Upper lobe of right lung (tissue), 1 donor: ENCODE measurements around the gene HRK. TPM values are rescaled to one million over a fixed set of nuclear protein-coding genes. Genes with fewer than 3 reads are reported as not detected.

Source experiments
- ATAC-seq: fragments of 200-7000 bp; cut with Tn5 transposase; one replicate; pipeline ENCODE4 v1.9.1; 2020; ENCODE audit warnings: mild to moderate bottlenecking, moderate library complexity
- DNase-seq: peaks from one replicate; pipeline ENCODE4 v3.0.0-alpha.2; 2020
- H3K27ac ChIP-seq: fragments of 200-600 bp; one replicate; pipeline ENCODE4 v1.8.0; 2022
- H3K27me3 ChIP-seq: fragments of 200-600 bp; one replicate; pipeline ENCODE4 v1.8.0; 2022; ENCODE audit warnings: mild to moderate bottlenecking
- H3K36me3 ChIP-seq: fragments of 200-600 bp; one replicate; pipeline ENCODE4 v1.8.0; 2022
- H3K4me1 ChIP-seq: fragments of 200-600 bp; one replicate; pipeline ENCODE4 v1.8.0; 2022
- H3K4me3 ChIP-seq: fragments of 200-600 bp; one replicate; pipeline ENCODE4 v1.8.0; 2022; ENCODE audit warnings: mild to moderate bottlenecking
- H3K9me3 ChIP-seq: fragments of 200-600 bp; one replicate; pipeline ENCODE4 v1.8.0; 2022
- intact Hi-C: fragments of 100-400 bp; cut with DNase I; formaldehyde crosslinking; loops from one replicate; pipeline ENCODE4 v1.11.0; 2022
- total RNA-seq: library from RNA; stranded (reverse); fragmentation: NEBNext Ultra II Directional; extraction: Animal tissue kit (Norgen Biotek cat#: 25700); gene quantifications from one replicate; pipeline ENCODE4 v1.2.1, GENCODE V29; 2021
- TF ChIP-seq, protein P1 (sequence below): fragments of 200-600 bp; IDR thresholded peaks from one replicate; pipeline ENCODE4 v1.8.0; 2022; ENCODE audit warnings: antibody characterized with exemption
- donor health status: DM: no; HTN: yes; CAD: no; lungs with severe emphysema.

The HRK gene
- total RNA-seq, 1 donor from 2014 or later = not detected

DNA sequence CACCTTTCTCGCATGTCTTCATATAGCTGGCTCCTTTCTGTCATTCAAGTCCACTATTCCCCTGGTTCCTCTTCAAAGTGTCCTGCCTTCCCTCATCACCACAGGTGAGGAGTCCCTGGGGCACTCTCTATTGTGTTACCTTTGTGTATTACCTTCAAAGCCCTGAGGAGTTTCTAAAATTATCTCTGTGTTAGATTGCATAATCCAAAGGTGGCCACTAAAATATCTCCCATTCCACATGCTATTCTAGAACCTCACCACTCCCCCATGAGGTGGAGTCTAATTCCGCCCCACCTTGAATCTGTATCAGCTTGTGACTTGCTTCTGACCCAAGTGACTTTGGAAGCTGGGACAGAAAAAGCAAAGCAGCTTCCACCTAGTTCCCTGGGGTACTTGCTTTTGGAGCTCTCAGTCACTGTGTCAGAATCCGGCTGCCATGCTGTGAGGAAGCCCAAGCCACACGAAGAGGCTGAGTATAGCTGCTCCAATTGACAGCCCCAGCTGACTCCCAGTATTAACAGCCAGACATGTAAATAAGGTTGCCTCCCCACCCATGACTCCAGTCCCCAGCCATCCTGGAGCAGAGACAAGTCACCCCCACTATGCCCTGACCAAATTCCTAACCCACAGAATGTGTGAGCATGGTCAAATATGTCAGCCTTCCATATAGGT is 6.8 kb downstream of the HRK start:
- intact Hi-C loops = no loop called here
- DNase-seq (no peak), ATAC-seq (no peak)
- H3K27me3 ChIP-seq = peaks cover 49% of the 10 kb centered on the region
- no peak overlapping the region for H3K4me3 ChIP-seq
- no peaks in the 10 kb centered on the region for H3K36me3 ChIP-seq
- TF ChIP-seq, protein P1, sequence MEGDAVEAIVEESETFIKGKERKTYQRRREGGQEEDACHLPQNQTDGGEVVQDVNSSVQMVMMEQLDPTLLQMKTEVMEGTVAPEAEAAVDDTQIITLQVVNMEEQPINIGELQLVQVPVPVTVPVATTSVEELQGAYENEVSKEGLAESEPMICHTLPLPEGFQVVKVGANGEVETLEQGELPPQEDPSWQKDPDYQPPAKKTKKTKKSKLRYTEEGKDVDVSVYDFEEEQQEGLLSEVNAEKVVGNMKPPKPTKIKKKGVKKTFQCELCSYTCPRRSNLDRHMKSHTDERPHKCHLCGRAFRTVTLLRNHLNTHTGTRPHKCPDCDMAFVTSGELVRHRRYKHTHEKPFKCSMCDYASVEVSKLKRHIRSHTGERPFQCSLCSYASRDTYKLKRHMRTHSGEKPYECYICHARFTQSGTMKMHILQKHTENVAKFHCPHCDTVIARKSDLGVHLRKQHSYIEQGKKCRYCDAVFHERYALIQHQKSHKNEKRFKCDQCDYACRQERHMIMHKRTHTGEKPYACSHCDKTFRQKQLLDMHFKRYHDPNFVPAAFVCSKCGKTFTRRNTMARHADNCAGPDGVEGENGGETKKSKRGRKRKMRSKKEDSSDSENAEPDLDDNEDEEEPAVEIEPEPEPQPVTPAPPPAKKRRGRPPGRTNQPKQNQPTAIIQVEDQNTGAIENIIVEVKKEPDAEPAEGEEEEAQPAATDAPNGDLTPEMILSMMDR = no peak
- H3K27ac ChIP-seq = no peak overlapping the region
- no peaks in the 10 kb centered on the region for H3K9me3 ChIP-seq
- H3K4me1 ChIP-seq = peaks cover 12% of the 10 kb centered on the region

DNA sequence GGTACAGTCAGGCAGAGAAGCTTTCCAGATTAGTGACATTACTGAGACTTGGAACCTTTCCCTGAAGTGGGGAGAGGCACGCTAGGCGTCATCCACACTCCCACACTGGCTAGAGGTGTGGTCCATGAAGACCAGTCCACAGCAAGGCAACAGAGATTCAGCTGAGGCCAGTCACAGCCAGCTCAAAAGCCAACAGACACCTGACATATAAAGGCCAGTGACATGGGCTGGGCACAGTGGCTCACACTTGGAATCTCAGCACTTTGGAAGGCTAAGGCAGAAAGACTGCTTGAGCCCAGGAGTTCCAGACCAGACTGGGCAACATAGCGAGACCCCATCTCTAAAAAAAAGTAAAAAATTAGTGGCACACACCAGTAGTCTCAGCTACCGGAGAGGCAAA is 10.9 kb downstream of the HRK start:
- Histone ChIP-seq H3K27me3 (peaks cover 13% of the 10 kb centered on the region), H3K36me3 (no peaks in the 10 kb centered on the region), H3K4me3 (no peak overlapping the region), H3K4me1 (no peaks in the 10 kb centered on the region), H3K9me3 (no peaks in the 10 kb centered on the region), H3K27ac (no peak overlapping the region)
- TF ChIP-seq, protein P1 = no peak
- DNase-seq (no peak), ATAC-seq (no peak)
- intact Hi-C loops = no loop called here

DNA sequence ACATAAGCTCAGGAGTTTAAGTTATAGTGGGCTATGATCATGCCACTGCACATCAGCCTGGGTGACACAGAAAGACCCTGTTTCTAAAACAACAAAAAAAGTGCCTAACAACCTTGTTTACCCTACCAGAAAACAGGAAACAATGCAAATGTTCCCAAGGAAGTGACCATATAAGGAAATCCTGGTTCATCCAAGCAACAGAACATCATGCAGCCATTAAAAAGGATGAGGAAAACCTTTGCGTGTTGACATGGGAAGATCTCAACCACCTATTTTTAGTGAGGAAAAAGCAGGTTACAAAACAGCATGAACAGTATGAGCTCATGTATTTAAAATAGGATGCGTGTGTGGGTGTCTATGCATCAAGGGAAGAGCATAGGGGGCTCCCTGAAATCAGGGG is 13.7 kb downstream of the HRK start:
- ATAC-seq (no peak), DNase-seq (no peak)
- Histone ChIP-seq H3K27ac (no peak overlapping the region), H3K9me3 (no peaks in the 10 kb centered on the region), H3K36me3 (no peaks in the 10 kb centered on the region), H3K4me1 (no peaks in the 10 kb centered on the region), H3K4me3 (no peak overlapping the region), H3K27me3 (peaks cover 8% of the 10 kb centered on the region)
- TF ChIP-seq, protein P1 = no peak
- intact Hi-C loops = no loop called here

DNA sequence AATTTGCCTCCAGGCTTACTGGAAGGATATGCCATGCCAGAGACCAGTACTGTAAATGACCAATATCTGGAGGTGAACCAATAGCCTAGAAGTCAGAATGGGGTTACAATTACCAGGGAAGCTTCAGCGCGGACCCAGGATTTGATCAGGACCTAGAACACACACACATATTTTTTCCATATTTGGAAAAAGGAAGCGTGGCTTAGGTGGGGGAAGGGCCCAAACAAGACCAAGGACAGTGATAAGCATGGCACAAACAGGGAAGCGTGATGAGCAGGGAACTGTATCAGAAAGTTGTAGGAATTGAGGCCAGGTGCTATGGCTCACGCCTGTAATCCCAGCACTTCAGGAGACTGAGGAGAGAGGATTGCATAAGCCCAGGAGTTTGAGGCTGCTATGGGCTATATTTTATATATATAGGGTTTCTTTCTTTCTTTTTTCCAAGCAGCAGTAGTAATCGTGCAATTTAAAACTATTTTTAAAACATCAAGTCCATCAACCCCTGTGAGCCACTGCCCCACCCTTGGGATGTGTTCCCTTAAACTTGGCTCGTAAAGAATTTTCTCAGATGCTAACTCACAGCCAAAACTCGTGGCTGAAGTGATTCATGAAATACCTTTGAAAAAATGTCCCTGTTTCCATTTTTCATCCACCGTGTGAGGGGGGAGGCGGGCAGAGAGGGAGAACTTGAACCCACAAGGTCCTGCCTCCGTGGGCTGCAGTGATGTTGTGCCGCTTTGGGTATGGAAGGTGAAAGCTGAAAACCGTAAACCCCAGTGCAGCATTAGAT is 16.7 kb downstream of the HRK start:
- no peak for DNase-seq
- Histone ChIP-seq H3K36me3 (no peaks in the 10 kb centered on the region), H3K27me3 (peaks cover 8% of the 10 kb centered on the region), H3K9me3 (no peaks in the 10 kb centered on the region), H3K4me3 (no peak overlapping the region), H3K4me1 (peaks cover 2% of the 10 kb centered on the region), H3K27ac (no peak overlapping the region)
- no peak for ATAC-seq
- intact Hi-C loops = no loop called here
- TF ChIP-seq, protein P1 = no peak

DNA sequence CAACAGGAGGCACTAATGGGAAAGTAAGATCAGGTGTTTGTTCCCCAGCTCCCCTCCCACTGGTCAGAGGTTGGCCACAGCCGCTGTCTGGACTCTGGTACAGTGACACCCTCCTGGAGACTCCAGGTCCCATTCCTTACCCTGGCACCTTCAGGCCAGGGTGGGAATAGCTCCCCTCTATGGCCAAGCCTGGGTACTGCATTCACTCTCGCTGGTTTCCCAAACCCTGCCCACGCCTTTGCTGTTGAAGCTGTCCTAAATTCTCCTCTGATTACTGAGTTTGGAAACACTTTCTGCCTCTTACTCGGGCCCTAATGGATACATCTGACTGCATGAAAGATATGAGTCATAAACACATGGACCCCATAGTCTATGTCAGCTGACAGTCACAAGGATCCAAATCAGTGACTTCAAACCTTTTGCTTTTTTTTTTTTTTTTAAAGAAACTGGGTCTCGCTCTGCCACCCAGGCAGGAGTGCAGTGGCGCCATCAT is 17.9 kb downstream of the HRK start:
- ATAC-seq (peak; percentile 81), DNase-seq (no peak)
- Histone ChIP-seq H3K27me3 (peaks cover 8% of the 10 kb centered on the region), H3K4me1 (peaks cover 2% of the 10 kb centered on the region), H3K4me3 (no peak overlapping the region), H3K9me3 (no peaks in the 10 kb centered on the region), H3K36me3 (no peaks in the 10 kb centered on the region), H3K27ac (no peak overlapping the region)
- intact Hi-C loops = no loop called here
- TF ChIP-seq, protein P1 = peak; percentile 41
